ENCODE measurements around the gene KRTAP10-12.

Gene KRTAP10-12

DNA sequence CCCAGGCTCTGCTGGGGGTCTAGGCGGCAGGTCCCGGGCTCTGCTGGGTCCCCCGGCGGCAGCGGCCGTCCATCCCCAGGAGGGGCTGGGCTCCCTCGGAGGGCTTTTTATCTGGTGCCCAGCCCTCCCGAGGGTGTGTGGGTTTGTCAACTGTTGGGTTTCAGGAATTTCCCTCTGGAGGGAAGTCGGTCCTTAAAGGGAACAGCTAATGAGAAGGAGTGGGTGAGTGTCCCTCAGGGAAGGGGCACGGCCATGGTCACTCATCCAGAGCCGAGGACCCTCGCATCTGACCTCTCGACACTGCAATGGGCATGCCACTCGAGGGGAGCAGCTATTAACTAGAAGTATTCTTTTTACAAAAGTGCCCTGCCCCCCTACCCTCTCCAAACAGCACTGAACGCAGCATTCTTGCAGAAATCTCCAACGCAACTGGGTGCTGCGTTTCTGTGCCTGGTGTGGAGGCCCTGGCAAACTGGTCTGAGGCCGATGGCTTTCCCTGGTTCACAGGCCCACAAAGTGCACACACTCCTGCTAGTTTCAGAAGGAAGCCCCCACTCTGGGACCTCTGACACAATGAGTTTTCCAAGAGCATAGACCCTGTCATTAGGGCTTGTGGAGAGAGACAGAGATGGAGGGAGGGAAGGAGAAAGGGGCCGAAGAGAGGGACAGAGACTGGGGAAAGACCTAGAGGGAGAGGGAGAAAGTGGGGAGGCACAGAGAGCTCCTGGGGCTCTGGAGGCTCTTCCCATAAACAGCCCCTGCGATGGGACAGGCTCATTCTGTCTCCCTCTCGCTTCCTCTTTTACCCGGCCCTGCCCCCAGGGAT lies 15.4 kb downstream of the KRTAP10-12 start:
- no peak for DNase-seq (ENCODE audit: low read depth)

DNA sequence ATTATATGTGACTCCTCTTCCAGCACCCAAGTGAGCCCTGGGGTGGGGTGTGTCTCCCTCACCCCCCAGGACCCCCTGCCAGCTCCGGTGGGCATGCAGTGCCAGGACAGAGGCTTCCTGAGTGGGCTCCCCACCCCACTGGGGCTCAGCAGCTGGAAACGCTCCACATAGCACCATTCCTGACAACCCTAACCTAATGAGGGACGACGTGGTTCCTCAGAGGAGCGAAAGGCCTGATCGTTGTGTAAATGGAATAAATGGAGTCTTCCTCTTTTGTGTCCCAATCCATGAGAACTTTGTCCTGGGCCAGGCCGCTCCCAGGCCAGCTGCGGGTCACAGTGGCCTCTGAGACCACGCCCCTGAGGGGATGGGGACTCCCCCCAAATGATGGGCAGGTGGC lies 16.2 kb downstream of the KRTAP10-12 start:
- DNase-seq (ENCODE audit: low read depth): no peak

DNA sequence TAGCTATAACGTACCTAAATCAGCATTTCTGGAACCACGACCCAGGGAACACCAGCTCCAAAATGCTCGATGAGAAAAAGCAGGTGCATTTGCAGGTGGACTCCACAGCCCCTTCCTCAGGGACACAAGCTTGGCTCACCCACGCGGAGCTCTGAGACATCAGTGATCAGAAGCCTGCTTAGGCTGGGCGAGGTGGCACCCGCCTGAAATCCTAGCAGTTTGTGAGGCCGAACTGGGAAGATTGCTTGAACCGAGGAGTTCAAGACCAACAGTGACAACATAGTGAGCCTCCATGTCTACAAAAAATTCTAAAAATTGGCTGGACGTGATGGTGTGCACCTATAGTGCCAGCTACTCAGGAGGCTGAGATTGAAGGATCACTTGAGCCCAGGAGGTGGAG lies 16.9 kb downstream of the KRTAP10-12 start:
- DNase-seq (ENCODE audit: low read depth): no peak

DNA sequence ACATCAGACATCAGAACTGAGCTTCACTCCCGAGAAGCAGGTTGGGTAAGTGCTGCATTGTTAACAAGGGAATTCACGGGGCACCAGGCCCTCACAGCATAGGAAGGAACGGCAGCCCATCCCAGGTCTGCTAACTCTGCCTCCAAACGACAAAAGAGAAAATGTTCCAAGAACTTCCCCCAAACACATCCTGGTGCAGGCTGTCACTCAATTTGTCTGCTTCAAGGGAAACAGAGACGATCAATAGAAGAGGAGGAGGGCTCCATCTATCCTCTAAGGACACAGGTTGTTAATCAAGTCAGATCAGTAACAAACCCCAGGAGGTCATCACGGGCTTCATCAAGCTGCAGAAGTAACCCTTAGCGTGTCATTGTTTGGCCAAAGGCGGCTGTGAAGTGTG lies 17.9 kb downstream of the KRTAP10-12 start:
- no peak for DNase-seq (ENCODE audit: low read depth)

DNA sequence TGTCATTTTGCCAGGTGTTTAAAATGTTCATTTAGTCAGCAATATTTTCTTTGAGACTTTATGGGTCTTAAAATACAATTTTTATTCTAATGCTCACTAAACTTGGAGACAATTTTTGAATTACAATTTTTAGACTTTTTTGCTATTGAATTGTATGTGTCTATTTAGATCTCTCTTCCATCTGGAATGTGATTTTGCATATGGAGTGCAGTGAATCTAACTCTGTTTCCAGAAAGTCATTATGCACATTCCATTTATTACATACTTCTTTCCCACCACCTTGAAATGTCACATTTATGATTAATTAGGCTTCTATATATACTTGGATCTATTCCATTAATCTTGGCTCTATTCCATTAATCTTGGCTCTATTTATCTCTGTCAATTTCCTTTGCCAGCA lies 20.0 kb downstream of the KRTAP10-12 start:
- DNase-seq (ENCODE audit: low read depth): no peak

DNA sequence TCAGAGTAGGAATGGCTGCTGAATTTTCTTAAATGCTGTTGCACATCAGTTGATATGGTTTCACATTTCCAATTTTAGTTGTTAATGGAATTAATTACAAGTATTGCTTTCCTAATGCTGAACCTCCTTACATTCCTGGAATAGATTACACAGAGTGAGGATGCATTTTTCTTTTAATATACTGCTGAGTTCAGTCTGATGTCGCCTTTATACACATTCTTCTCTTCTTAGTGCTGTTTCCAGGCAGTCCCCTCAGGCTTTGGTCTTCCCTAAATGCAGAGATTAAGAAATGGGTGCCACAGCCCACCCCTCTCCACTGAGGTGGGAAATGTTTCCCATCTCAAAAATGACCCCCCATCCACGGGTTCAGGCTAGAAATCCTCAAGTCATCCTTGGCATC lies 21.1 kb downstream of the KRTAP10-12 start:
- DNase-seq (ENCODE audit: low read depth): no peak

DNA sequence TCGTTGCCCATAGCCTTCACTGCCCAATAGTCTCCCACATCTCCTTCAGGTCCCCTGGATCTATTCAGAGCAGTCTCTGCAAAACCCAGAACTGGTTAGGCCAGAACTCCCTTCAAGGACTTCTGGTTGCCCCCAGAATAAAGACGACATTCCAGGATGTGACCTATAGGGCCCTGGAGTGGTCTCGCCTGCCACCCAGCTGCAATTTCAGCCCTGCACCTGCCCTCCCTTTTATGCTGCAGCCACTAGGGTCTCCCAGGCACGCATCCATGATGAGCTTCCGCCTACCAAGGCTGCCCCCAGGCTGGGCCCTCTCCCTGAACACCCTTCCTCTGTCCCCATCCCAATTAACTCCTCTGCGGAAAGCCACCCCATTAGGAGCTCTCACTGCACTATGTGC lies 21.6 kb downstream of the KRTAP10-12 start:
- no peak for DNase-seq (ENCODE audit: low read depth)

DNA sequence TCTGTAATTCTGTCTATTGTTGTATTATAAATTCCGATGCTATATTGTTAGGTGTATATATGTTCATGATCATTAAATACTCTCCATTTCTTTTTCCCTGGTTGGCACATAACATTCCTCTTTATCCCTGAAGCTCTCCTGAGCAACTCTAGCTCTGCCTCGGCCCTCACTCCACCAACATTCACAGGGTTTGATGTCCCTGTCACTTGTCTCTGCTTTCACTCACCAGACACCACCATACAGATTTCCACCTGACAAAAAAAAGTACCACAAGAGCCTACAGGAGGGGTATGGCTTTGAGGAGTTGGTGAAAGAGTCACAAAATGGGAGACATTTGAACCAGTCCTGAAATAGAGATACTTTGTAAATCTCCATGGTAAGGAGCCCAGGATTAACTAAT lies 23.2 kb downstream of the KRTAP10-12 start:
- no peak for DNase-seq (ENCODE audit: low read depth)

DNA sequence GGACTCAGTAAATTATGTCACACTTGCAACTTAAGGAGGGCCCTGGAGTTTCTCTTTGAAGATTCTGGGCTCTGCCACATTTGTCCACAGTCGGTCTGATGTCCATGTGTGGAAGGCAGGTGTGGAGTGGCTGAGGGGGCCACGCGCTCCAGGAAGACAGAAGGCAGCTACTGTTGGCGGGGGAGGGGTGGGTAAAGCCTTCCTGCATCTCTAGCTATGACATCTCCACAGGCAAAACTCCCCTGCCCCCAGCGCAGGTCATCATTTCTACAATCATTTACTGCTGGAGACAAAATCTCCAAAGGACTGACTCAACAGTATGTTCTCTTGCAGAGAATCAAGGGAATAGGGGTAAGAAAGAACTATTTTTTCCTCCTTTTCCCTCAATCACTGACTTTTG lies 25.8 kb downstream of the KRTAP10-12 start:
- no peak for DNase-seq (ENCODE audit: low read depth)

DNA sequence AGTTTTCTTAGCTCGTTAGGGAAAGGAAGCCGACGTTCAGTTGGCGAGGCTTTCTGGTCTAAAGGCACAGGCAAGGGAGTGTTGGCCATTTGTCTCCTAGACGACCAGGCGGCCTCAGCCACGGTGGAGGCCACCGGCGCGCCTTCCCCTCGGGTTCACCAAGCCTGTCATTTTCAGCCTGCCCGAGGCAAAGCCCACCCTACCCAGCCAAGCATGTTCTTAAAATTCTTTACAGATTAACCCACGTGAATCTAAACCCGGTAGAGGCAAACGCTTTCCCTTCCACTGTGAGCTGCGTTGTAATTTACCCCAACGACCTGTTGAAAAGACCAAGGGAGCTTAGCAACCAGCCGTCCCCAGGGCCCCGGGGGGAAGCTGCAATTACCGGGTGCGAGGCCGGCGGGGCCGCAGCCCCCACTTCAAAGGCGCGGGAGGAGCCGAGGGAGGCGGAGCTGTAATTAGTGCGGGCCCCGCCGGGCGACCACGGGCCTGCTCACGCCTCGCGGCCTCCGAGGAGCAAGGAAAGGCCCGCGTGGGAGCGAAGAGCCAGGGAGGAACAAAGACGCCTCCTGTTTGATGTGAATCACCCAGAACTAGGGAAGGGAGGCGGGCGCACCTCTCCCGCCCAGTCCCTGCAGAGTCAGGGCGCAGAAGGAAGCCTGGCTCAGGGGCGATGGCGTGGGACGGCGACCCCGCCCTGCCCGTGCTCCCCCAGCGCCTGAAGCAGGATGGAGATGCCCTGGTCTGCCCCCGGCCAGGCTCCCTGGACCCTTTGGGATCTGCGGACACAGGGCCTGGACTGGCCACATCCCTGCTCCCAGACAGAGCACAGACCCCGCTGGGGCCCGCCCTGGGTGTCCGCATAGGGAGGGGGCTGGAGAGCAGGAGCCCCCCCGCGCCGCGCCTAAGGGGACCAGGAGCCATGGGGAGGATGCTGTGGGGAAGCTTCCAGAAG lies 26.5 kb downstream of the KRTAP10-12 start:
- no peak for DNase-seq (ENCODE audit: low read depth)

DNA sequence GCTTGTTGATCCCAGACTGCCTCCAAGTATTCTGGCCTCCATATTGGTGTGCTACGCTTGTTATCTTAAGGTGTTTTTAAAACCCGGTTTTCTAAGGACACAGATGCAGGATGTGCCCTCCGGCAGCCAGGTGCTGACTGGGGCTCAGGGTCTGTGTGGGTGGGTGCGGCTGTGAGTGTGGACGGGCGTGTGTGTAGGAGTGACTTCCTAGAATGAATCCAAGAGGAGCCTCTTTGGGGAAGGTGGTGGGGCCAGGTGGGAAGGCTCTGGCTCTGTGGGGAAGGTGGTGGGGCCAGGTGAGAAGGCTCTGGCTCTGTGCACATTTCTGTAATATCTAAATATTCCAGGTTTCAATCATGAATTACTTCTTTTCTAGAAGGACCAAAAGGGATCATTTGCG lies 27.2 kb downstream of the KRTAP10-12 start:
- no peak for DNase-seq (ENCODE audit: low read depth)

DNA sequence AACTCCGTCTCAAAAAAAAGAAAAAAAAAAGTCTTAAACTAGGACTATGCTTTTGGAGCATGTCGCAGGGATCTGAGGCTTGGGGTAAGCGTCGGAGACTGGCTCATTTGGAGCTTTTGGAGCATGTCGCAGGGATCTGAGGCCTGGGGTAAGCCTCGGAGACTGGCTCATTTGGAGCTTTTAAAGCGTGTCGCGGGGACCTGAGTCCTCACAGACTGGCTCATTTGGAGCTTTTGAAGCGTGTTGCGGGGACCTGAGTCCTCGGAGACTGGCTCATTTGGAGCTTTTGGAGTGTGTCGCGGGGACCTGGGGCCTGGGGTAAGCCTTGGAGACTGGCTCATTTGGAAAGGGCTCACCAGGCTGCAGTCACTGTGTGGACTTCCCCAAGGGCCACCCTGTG lies 28.0 kb downstream of the KRTAP10-12 start:
- DNase-seq (ENCODE audit: low read depth): no peak

DNA sequence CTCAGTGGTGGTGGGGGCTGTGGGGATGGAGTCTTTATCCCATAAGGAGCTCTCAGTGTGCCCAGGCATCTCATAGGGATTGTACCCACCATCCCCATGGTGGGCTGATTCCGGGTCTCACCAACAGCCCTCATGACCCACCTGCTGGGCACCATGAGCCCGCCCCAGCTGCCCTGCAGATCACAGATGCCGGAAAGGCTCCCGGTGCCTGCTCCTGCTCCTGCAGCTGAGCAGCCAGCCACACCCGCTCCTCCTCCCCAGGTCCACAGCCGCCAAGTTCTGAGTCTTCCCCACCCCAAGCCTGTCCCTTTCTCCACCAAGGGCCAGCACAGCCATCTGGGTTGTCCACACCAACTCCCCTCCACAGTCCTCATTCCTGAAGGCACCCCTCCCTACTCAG lies 29.9 kb downstream of the KRTAP10-12 start:
- DNase-seq (ENCODE audit: low read depth): no peak

DNA sequence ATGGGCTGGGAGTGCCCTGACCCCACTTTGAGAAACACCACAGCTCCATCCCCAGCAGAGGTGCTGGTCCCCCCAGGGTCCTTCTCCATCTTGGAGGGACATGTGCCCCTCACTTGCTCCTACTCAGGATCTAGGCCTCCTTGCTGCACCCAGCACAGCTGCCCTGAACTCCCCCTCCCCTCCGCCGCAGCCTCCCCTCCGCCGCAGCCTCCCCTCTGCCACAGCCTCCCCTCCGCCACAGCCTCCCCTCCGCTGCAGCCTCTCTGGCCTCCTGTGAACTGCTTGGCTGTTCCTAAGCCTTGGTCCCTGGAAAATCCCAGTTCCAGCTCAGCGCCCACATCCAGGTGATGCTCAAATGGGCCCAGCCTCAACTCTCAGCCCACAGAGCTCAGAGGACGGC lies 30.3 kb downstream of the KRTAP10-12 start:
- no peak for DNase-seq (ENCODE audit: low read depth)

DNA sequence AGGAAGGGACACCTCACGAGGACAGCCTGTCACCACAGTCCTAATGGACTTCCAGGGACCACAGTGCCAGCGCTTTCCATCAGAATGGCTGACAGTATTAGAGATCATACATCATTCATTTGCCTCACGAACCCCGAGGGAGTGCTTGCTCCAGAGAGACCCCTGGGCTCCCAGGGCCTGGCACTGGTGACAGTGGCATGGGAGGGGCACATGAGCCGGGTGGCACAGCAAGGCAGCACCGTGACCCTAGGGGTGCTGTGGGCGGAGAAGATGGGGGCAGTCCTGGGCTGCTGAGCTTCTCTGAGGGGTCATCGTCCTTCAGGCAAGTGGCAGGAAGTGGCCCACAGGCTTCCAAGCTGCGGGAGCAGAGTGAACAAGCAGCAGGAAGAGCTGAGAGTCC lies 30.8 kb downstream of the KRTAP10-12 start:
- DNase-seq (ENCODE audit: low read depth): no peak

DNA sequence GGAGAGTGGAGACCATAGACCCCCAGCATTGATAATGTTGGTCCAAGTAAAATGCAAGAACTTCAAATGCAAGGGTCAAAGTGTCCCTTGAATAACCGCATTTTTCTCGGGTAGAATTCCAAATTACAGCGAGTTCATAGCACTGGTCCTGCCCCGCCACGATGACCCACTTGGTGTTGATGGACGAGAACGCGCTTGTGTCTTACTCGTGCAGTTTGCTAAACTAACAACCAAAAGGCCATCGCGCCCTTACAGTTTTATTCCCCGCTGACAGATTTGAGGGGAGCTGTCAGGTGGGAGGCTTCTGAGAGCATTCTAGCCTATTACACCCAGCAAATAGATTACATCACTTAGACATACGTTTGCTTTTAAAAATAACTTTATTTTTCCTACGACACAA lies 31.7 kb downstream of the KRTAP10-12 start:
- DNase-seq (ENCODE audit: low read depth): no peak

DNA sequence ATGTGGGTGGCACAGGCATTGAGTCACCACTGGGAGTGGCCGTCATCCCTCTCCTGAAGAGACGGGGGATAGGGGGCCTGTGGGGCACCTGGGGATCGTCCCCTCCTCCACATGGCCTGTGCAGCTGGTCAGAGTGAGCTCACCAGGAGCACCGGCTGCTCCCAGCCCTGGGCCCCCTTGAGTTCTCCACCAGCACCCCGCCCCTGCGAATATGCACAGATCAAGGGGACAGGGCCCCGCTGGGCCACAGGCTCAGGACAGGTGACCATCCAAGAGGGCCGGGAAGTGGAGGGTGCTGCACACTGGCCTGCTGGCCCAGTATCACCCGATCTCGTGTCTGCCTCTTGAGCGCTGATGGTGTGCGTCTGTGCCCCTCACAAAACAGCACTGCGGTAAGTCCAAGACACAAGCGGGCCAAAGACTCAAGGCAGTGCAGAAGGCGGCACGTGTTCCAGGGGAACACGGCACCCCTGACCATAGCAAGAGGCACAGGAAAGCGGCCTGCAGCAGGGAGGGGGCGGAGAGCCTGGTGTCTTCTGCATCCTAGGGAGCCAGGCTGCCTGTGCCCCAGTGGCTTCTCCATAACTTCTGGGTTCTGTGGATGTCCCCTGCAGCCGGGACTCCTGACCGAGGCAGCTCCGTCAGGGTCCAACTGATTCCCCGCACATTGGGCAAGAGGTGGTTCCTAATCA lies 32.5 kb downstream of the KRTAP10-12 start:
- no peak for DNase-seq (ENCODE audit: low read depth)

DNA sequence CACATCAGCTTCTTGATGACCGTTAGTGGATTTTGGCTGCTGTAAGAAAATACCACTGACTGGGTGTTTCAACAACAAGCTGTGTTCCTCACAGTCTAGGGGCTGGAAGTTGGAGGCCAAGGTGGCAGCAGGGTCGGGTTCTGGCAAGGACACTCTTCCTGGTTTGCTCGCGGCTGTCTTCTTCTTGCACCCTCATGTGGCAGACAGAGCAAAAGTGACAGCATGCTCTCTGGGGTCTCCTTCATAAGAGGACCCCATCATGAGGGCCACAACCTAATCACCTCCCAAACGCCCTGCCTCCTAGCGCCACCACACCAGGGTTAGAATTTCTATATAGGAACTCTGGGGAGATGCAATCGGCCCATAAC lies 33.0 kb downstream of the KRTAP10-12 start:
- no peak for DNase-seq (ENCODE audit: low read depth)

DNA sequence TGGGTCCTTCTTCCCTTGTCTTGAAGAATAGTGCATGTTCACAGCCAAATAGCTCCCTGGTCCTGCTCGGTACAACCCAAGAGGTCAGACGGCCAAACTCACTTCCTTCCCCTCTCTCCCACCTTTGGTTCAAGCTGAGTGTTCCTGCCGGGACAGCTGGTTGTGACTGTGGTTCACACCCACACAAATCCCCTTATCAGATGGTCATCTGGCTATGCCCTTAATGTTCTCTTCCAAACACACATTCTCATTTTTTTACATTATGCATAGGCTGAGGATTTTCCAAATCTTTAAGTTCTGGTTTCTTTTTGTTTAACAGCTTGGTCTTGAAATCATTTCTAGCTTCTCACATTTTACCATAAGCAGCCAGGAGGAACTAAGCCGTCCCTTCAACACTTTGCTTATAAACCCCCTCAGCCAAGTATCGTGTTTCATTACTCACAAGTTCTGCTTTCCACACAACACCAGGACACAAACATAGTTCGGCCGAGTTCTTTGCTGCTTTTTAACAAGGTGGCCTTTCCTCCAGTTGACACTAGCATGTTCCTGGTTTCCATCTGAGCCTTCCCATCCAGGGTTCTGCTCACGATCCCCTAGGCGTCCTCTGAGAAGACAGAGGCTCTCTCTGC lies 34.1 kb downstream of the KRTAP10-12 start:
- no peak for DNase-seq (ENCODE audit: low read depth)

DNA sequence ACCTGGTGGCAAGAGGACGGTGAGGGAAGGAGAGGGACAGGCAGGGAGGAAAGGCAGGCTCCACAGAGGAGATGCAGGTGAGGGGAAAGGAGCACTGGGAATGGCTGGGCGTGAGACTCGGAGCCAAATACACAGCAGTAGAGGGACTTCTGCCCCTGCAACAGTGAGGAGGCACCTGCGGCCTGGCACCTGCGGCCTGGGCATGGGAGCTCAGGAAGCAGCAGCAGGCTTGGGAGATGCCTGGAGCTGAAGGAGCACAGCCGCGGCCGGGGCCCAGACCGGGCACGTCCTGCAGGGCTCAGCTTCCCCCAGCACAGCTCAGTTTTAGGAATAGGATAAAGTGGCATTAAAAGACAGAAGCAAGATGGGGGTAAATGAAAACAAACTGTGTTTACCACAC lies 35.3 kb downstream of the KRTAP10-12 start:
- DNase-seq (ENCODE audit: low read depth): no peak

DNA sequence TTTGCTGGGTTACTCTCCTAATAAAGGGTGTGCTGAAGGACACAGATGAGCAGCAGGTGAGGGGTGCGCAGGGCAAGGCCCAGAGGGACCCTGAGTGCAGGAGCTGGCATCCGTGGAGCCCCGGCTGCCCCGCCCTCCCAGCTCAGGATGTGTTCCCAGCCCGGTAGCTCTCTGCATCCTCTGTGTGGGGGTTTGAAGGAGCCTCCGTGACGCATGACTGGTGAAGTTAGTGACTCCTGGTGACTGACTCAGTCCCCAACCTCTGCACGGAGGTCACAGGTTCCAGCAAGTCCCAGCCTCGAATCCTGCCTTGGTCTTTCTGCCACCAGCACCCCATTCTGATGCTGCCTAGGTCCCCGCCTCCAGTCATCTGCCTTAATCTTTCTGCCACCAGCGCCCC lies 36.0 kb downstream of the KRTAP10-12 start:
- no peak for DNase-seq (ENCODE audit: low read depth)

DNA sequence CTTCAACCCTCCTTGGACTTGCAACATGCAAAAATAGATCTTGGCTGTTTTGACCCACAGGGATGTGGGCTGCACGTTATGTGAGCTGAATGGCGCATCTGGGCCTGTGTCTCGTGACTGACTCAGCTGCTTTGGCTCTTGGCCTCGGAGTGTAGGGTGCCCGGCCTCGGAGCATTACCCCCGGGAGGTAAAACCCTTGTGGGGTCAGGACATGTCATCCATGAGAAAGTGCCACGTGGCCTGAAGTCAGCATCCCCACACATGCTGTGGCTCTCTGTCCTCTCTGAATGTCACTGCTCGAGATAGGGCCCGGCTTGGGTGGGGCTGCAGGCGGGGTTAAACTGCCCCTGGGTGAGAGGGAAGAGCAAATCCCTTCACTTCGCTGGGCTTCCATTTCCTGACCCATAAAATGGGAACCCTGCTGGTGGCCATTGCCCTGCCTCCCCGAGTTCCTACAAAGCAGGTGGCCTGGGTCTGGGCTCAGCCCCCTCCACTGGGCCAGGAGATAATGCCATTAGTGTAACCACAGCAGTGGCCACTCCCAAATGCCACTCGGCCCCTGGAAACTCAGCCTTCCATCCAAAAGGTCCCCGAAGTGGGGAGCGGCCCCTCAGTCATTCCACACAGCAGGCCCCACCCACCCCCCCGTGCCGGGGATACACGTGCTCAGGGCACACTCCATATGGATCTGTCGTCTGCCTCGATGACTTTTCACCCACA lies 37.2 kb downstream of the KRTAP10-12 start:
- DNase-seq (ENCODE audit: low read depth): no peak
